OCI-LY1 (cell line): ENCODE data around the gene ZFPL1.
A peak's percentile ranks its signal among the peaks of the same experiment; 100 is the strongest.

Experiments used
- H2AFZ ChIP-seq: fragments of 200-600 bp; sonication (generic), shearing (Covaris generic); 2 replicates; pipeline ENCODE4 v1.6.0; 2014; ENCODE audit warnings: antibody characterized with exemption, mild to moderate bottlenecking, low read length
- H3F3A ChIP-seq: fragments of 200-600 bp; sonication (generic), shearing (Covaris generic); 2 replicates; pipeline ENCODE4 v1.6.0; 2014; ENCODE audit warnings: mild to moderate bottlenecking, antibody characterized with exemption, low read length, moderate library complexity; ENCODE audit not compliant: insufficient read depth
- H3K27ac ChIP-seq: fragments of 200-600 bp; sonication (generic); 2 replicates; pipeline ENCODE4 v1.5.1; 2014; ENCODE audit warnings: low read length, mixed run types, mild to moderate bottlenecking, low read depth; ENCODE audit not compliant: poor library complexity, severe bottlenecking
- H3K27me3 ChIP-seq: fragments of 200-600 bp; sonication (generic); 2 replicates; pipeline ENCODE4 v1.6.0; 2014; ENCODE audit warnings: antibody characterized with exemption, mild to moderate bottlenecking, low read length, moderate library complexity; ENCODE audit not compliant: insufficient read depth
- H3K36me3 ChIP-seq: fragments of 200-600 bp; sonication (generic); 2 replicates; pipeline ENCODE4 v1.6.1; 2014; ENCODE audit warnings: mild to moderate bottlenecking, antibody characterized with exemption, low read length, moderate library complexity, mixed read lengths; ENCODE audit not compliant: insufficient read depth
- H3K4me1 ChIP-seq: fragments of 200-600 bp; sonication (generic); 2 replicates; pipeline ENCODE4 v1.5.1; 2014; ENCODE audit warnings: mild to moderate bottlenecking, low read length, moderate library complexity; ENCODE audit not compliant: insufficient read depth, severe bottlenecking
- H3K4me2 ChIP-seq: fragments of 200-600 bp; sonication (generic), shearing (Covaris generic); 2 replicates; pipeline ENCODE4 v1.6.1; 2014; ENCODE audit warnings: low read length
- H3K4me3 ChIP-seq: fragments of 200-600 bp; sonication (generic); 2 replicates; pipeline ENCODE4 v1.5.1; 2014; ENCODE audit warnings: low read length, low read depth, mild to moderate bottlenecking, mixed read lengths; ENCODE audit not compliant: poor library complexity, severe bottlenecking
- H3K79me2 ChIP-seq: fragments of 200-600 bp; shearing (Covaris generic); 2 replicates; pipeline ENCODE4 v1.6.1; 2016; ENCODE audit warnings: mixed run types, low read length, mixed read lengths; ENCODE audit not compliant: insufficient read depth
- H3K9ac ChIP-seq: fragments of 200-600 bp; sonication (generic), shearing (Covaris generic); 2 replicates; pipeline ENCODE4 v1.6.1; 2014; ENCODE audit warnings: mild to moderate bottlenecking, low read length, mixed read lengths
- H3K9me2 ChIP-seq: fragments of 200-600 bp; sonication (generic), shearing (Covaris generic); 2 replicates; pipeline ENCODE4 v1.6.1; 2014; ENCODE audit warnings: low read depth, mild to moderate bottlenecking, low read length, mixed read lengths
- H3K9me3 ChIP-seq: fragments of 200-600 bp; shearing (Covaris generic); 2 replicates; pipeline ENCODE4 v1.6.1; 2014; ENCODE audit warnings: low read length, mixed read lengths
- H4K20me1 ChIP-seq: fragments of 200-600 bp; sonication (generic), shearing (Covaris generic); 2 replicates; pipeline ENCODE4 v1.6.0; 2016; ENCODE audit warnings: mild to moderate bottlenecking, low read length; ENCODE audit not compliant: insufficient read depth
- CTCF ChIP-seq: fragments of 200-600 bp; sonication (generic), shearing (Covaris generic); IDR thresholded peaks from 2 replicates; pipeline ENCODE4 v1.5.1; 2017; ENCODE audit warnings: mild to moderate bottlenecking, antibody characterized with exemption, low read length, moderate library complexity, mixed read lengths
- EZH2 ChIP-seq: fragments of 200-600 bp; sonication (generic), shearing (Covaris generic); IDR thresholded peaks from 2 replicates; pipeline ENCODE4 v1.8.0; 2017; ENCODE audit warnings: borderline replicate concordance, mixed run types, mild to moderate bottlenecking, antibody characterized with exemption, low read length, moderate library complexity, mixed read lengths

Gene ZFPL1

GRCh38 chr11:65069217-65069616 lies 14.8 kb upstream of the ZFPL1 start:
- Histone ChIP-seq H3F3A (no peaks in the 10 kb centered on the region), H3K36me3 (no peaks in the 10 kb centered on the region; the same call in 1 of the 2 replicates), H3K4me1 (peaks cover 13% of the 10 kb centered on the region), H3K9me2 (no peaks in the 10 kb centered on the region), H3K9ac (no peak overlapping the region), H3K27me3 (no peaks in the 10 kb centered on the region), H3K79me2 (no peaks in the 10 kb centered on the region), H3K4me2 (no peak overlapping the region), H3K9me3 (no peaks in the 10 kb centered on the region), H2AFZ (no peak overlapping the region), H3K4me3 (no peak overlapping the region), H4K20me1 (no peaks in the 10 kb centered on the region), H3K27ac (no peak overlapping the region)
- no peak for TF ChIP-seq EZH2

- Histone ChIP-seq H3K79me2 (no peaks in the 10 kb centered on the region), H3F3A (no peaks in the 10 kb centered on the region), H3K9me3 (no peaks in the 10 kb centered on the region), H3K9me2 (no peaks in the 10 kb centered on the region), H3K4me3 (no peak overlapping the region), H2AFZ (no peak overlapping the region), H3K36me3 (peaks cover 18% of the 10 kb centered on the region), H3K4me2 (peak overlapping the region; percentile 47; the same call in 1 of the 2 replicates), H3K9ac (peak overlapping the region; percentile 21; the same call in 1 of the 2 replicates), H3K4me1 (peaks cover 13% of the 10 kb centered on the region), H3K27me3 (no peaks in the 10 kb centered on the region), H3K27ac (peak overlapping the region; percentile 62), H4K20me1 (no peaks in the 10 kb centered on the region)
- no peak for TF ChIP-seq EZH2
- TF ChIP-seq CTCF: no peak
Measured at GRCh38 chr11:65071907-65072630, 12.0 kb upstream of the ZFPL1 start.

GRCh38 chr11:65072631-65072966 lies 11.4 kb upstream of the ZFPL1 start:
- H3K4me1 ChIP-seq: peaks cover 13% of the 10 kb centered on the region
- H2AFZ ChIP-seq: no peak overlapping the region
- peak overlapping the region; percentile 47; the same call in 1 of the 2 replicates for H3K4me2 ChIP-seq
- no peaks in the 10 kb centered on the region for H3K27me3 ChIP-seq
- H3K79me2 ChIP-seq: no peaks in the 10 kb centered on the region
- H3K36me3 ChIP-seq: peaks cover 23% of the 10 kb centered on the region
- TF ChIP-seq EZH2: no peak
- H3K9ac ChIP-seq: no peak overlapping the region; the same call in 1 of the 2 replicates
- no peaks in the 10 kb centered on the region for H3F3A ChIP-seq
- no peaks in the 10 kb centered on the region for H3K9me2 ChIP-seq
- no peak overlapping the region for H3K27ac ChIP-seq
- no peaks in the 10 kb centered on the region for H4K20me1 ChIP-seq
- H3K4me3 ChIP-seq: no peak overlapping the region
- H3K9me3 ChIP-seq: no peaks in the 10 kb centered on the region

GRCh38 chr11:65077451-65077850 lies 6.6 kb upstream of the ZFPL1 start:
- H3K79me2 ChIP-seq: peaks cover 6% of the 10 kb centered on the region
- H3K36me3 ChIP-seq: peaks cover 68% of the 10 kb centered on the region

More at GRCh38 chr11:65077451-65077850, 6.6 kb upstream of the ZFPL1 start:
- H4K20me1 ChIP-seq: no peaks in the 10 kb centered on the region
- H3K9me3 ChIP-seq: no peaks in the 10 kb centered on the region
- no peak overlapping the region for H3K27ac ChIP-seq
- peaks cover 35% of the 10 kb centered on the region for H3K4me1 ChIP-seq
- H3K9ac ChIP-seq: no peak overlapping the region
- H3F3A ChIP-seq: no peaks in the 10 kb centered on the region
- TF ChIP-seq EZH2: no peak
- H3K4me3 ChIP-seq: no peak overlapping the region
- no peaks in the 10 kb centered on the region for H3K9me2 ChIP-seq
- no peak overlapping the region; the same call in 1 of the 2 replicates for H3K4me2 ChIP-seq
- no peak overlapping the region for H2AFZ ChIP-seq
- no peaks in the 10 kb centered on the region for H3K27me3 ChIP-seq
